BJ (cell line): Measurements from ENCODE around the gene PDIA6. TPM values are rescaled to one million over a fixed set of nuclear protein-coding genes. Genes with fewer than 3 reads are reported as not detected.

Experiments used
- CTCF ChIA-PET: fragments of 350-600 bp; formaldehyde crosslinking; extraction: SDS; loops from one replicate; lab custom pipeline; 2021; ENCODE audit warnings: antibody characterized with exemption, inconsistent platforms; lab: Yijun Ruan, JAX
- POLR2A ChIA-PET: fragments of 300-600 bp; sonication (Branson Sonifier 250); formaldehyde crosslinking; extraction: SDS; loops from one replicate; lab custom pipeline; 2021; ENCODE audit warnings: antibody characterized with exemption; lab: Charles Lee
- DNase-seq: peaks from one replicate; pipeline ENCODE4 v3.0.0-alpha.2; 2011; ENCODE audit warnings: low read depth
- H3K27me3 ChIP-seq: 2 replicates; pipeline ENCODE4 v1.6.0; 2011; ENCODE audit warnings: low read length; ENCODE audit not compliant: control insufficient read depth, insufficient read depth
- H3K36me3 ChIP-seq: 2 replicates; pipeline ENCODE4 v1.5.1; 2011; ENCODE audit warnings: low read length; ENCODE audit not compliant: control insufficient read depth, insufficient read depth
- H3K4me3 ChIP-seq: 2 replicates; pipeline ENCODE4 v1.5.1; 2011; ENCODE audit warnings: low read depth, mild to moderate bottlenecking, control low read depth, low read length
- polyA plus RNA-seq: library from polyadenylated mRNA; depleted of rRNA; stranded (reverse); fragments of >200 nt; gene quantifications from 2 replicates; pipeline ENCODE4 v1.2.3, GENCODE V29; 2011
- TF ChIP-seq, protein P1 (sequence below): IDR thresholded peaks from 2 replicates; pipeline ENCODE4 v1.5.1; 2011; ENCODE audit warnings: low read depth, mild to moderate bottlenecking, control low read depth, inconsistent platforms, low read length, moderate library complexity; ENCODE audit not compliant: insufficient read depth

Gene PDIA6
- polyA plus RNA-seq, 1 experiment: 238 TPM

GRCh38 chr2:10835052-10835970, 22.7 kb upstream of the PDIA6 start:
- POLR2A ChIA-PET: no interaction called here

GRCh38 chr2:10834068-10834655, 21.6 kb upstream of the PDIA6 start:
- Histone ChIP-seq H3K4me3 (no peak overlapping the region), H3K27me3 (peaks cover 6% of the 10 kb centered on the region), H3K36me3 (no peaks in the 10 kb centered on the region)
- POLR2A ChIA-PET: no interaction called here
- TF ChIP-seq, protein P1, sequence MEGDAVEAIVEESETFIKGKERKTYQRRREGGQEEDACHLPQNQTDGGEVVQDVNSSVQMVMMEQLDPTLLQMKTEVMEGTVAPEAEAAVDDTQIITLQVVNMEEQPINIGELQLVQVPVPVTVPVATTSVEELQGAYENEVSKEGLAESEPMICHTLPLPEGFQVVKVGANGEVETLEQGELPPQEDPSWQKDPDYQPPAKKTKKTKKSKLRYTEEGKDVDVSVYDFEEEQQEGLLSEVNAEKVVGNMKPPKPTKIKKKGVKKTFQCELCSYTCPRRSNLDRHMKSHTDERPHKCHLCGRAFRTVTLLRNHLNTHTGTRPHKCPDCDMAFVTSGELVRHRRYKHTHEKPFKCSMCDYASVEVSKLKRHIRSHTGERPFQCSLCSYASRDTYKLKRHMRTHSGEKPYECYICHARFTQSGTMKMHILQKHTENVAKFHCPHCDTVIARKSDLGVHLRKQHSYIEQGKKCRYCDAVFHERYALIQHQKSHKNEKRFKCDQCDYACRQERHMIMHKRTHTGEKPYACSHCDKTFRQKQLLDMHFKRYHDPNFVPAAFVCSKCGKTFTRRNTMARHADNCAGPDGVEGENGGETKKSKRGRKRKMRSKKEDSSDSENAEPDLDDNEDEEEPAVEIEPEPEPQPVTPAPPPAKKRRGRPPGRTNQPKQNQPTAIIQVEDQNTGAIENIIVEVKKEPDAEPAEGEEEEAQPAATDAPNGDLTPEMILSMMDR: no peak
- DNase-seq: no peak
- CTCF ChIA-PET: interaction anchor here (2.6 to 11.4 kb wide), 6 partner anchors 10 to 291 kb away, joined by 7 to 421 read pairs (median 14); a partner anchor contains a TSS

More at GRCh38 chr2:10835052-10835970, 22.7 kb upstream of the PDIA6 start:
- H3K27me3 ChIP-seq: peaks cover 3% of the 10 kb centered on the region
- no peak for DNase-seq
- H3K4me3 ChIP-seq: no peak overlapping the region
- H3K36me3 ChIP-seq: no peaks in the 10 kb centered on the region
- CTCF ChIA-PET: interaction anchor here (0.6 to 11.4 kb wide), 29 partner anchors 9 to 763 kb away, joined by 3 to 421 read pairs (median 4); partner anchors contain the start of genes E2F6, KCNF1 and PDIA6
- TF ChIP-seq, protein P1: peak; percentile 95

DNA sequence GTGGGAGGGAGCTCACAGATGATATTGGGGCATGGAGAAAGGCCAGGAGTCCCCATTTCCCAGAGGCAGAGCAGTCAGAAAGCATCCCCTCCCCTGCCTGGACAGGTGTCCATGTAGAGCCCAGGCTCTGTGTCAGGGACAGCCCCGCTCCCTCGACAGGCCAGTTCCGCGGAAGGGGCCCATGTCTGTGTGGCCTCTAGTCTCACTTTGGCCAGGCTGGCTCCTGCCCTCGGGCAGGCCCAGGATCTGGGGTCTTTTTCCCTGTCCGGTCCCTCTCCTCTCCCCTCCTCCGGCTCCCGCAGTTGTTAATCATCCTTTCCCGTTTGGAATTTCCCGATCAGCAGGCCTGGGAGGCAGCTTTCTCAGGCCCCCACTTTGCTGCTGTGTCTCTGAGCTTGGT, 20.4 kb upstream of the PDIA6 start:
- Histone ChIP-seq H3K27me3 (peaks cover 15% of the 10 kb centered on the region), H3K36me3 (no peaks in the 10 kb centered on the region), H3K4me3 (no peak overlapping the region)
- TF ChIP-seq, protein P1: no peak
- DNase-seq: no peak
- POLR2A ChIA-PET: interaction anchor here (0.6 kb wide), 1 partner anchor 398 kb away, joined by 3 read pairs; no protein-coding TSS in a partner anchor
- CTCF ChIA-PET: interaction anchor here (0.5 to 11.4 kb wide), 38 partner anchors 9 to 811 kb away, joined by 3 to 421 read pairs (median 4); partner anchors contain the start of gene PDIA6

DNA sequence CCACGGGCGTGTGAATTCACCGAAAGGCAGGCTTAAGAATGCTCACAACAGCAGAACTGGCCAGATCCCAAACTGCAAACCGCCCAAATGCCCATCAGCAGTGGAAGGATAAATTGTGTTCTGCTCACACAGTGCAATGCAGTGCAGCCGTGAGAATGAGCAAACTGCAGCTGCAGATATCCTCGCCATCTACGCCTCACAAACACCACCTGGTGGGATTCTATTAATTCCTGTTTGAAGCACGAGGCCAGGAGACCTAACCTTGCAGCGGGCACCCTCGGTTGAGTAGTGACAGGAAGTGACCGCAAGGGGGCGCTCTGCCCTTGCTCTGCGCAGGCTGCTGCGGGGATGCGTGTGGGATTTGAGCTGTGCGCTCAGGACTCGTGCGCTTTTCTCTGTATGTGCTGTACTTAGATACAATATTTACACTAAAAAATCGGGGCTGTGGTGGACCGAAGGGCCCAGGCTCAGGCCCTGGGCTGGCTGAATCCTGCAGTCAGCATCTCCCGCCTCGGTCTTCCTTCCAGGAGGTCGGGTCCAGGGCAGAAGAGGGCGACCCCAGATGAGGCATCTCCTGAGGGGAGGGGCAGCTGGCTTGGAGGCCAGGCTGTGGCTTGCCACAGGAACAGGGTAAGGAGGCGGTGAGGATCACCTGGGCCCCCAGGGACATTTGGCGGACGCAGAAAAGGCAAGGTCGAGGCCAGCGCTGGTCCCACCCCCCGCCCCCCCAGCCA, 19.8 kb upstream of the PDIA6 start:
- no peak for DNase-seq
- Histone ChIP-seq H3K4me3 (no peak overlapping the region), H3K27me3 (peaks cover 17% of the 10 kb centered on the region), H3K36me3 (no peaks in the 10 kb centered on the region)
- ChIA-PET CTCF (interaction anchor here (0.5 to 11.4 kb wide), 41 partner anchors 10 to 812 kb away, joined by 3 to 421 read pairs (median 4); partner anchors contain the start of gene PDIA6), POLR2A (interaction anchor here (0.6 kb wide), 1 partner anchor 397 kb away, joined by 3 read pairs; no protein-coding TSS in a partner anchor)
- TF ChIP-seq, protein P1: peak; percentile 98
